Gastrocnemius medialis (tissue), 4 donors: ENCODE results near the gene PLEKHG3.

Experiments
- POLR2A ChIP-seq, 2 donors: fragments of 450-650 bp; IDR thresholded peaks; one replicate each; pipeline ENCODE4 v1.6.1; 2017; ENCODE audit warnings: antibody characterized with exemption in 2 of 2, mild to moderate bottlenecking in 2 of 2, moderate library complexity in 2 of 2
- TF ChIP-seq, protein P1 (sequence below), 5 experiments: fragments of 450-650 bp in 3 of 5; fragments of 200-600 bp in 2 of 5; sonication (generic) in 2 of 5; IDR thresholded peaks in 4 of 5; conservative IDR thresholded peaks in 1 of 5; 1 replicate in 4 of 5; 2 replicates in 1 of 5; pipeline ENCODE4 v1.5.1; 2016 to 2019; ENCODE audit warnings: antibody characterized with exemption in 5 of 5, mild to moderate bottlenecking in 3 of 5, moderate library complexity in 3 of 5

GRCh38 chr14:64756712-64757111 is 52.5 kb downstream of the PLEKHG3 start:
- TF ChIP-seq, protein P1, sequence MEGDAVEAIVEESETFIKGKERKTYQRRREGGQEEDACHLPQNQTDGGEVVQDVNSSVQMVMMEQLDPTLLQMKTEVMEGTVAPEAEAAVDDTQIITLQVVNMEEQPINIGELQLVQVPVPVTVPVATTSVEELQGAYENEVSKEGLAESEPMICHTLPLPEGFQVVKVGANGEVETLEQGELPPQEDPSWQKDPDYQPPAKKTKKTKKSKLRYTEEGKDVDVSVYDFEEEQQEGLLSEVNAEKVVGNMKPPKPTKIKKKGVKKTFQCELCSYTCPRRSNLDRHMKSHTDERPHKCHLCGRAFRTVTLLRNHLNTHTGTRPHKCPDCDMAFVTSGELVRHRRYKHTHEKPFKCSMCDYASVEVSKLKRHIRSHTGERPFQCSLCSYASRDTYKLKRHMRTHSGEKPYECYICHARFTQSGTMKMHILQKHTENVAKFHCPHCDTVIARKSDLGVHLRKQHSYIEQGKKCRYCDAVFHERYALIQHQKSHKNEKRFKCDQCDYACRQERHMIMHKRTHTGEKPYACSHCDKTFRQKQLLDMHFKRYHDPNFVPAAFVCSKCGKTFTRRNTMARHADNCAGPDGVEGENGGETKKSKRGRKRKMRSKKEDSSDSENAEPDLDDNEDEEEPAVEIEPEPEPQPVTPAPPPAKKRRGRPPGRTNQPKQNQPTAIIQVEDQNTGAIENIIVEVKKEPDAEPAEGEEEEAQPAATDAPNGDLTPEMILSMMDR (IDR thresholded peaks at IDR 0.05 in 4 of 5, conservative IDR thresholded peaks at IDR 0.05 in 1 of 5): no peak
- no peak for TF ChIP-seq POLR2A (IDR thresholded peaks at IDR 0.05)
